Karpas-422 (cell line): Measurements from ENCODE around the gene SCN5A. TPM values are rescaled to one million over a fixed set of nuclear protein-coding genes. Genes with fewer than 3 reads are reported as not detected.
A peak's percentile ranks its signal among the peaks of the same experiment; 100 is the strongest.

ENCODE experiments used
- DNase-seq: peaks from one replicate; pipeline ENCODE4 v3.0.0-alpha.2; 2015
- H2AFZ ChIP-seq: fragments of 200-600 bp; sonication (generic); 2 replicates; pipeline ENCODE4 v1.6.1; 2014; ENCODE audit warnings: antibody characterized with exemption, low read length, mixed read lengths
- H3K27ac ChIP-seq: fragments of 200-600 bp; sonication (generic); 2 replicates; pipeline ENCODE4 v1.5.1; 2014; ENCODE audit warnings: mild to moderate bottlenecking, low read length, moderate library complexity
- H3K27me3 ChIP-seq: fragments of 200-600 bp; sonication (generic); 2 replicates; pipeline ENCODE4 v1.6.1; 2014; ENCODE audit warnings: low read length, mixed read lengths
- H3K36me3 ChIP-seq: fragments of 200-600 bp; sonication (generic); 2 replicates; pipeline ENCODE4 v1.6.1; 2014; ENCODE audit warnings: low read length, mixed read lengths; ENCODE audit not compliant: insufficient read depth
- H3K4me1 ChIP-seq: fragments of 200-600 bp; sonication (generic); 2 replicates; pipeline ENCODE4 v1.6.1; 2014; ENCODE audit warnings: mild to moderate bottlenecking, low read length, mixed read lengths
- H3K4me2 ChIP-seq: fragments of 200-600 bp; sonication (generic); 2 replicates; pipeline ENCODE4 v1.6.1; 2014; ENCODE audit warnings: low read length, low read depth, mild to moderate bottlenecking; ENCODE audit not compliant: poor library complexity, severe bottlenecking
- H3K4me3 ChIP-seq: fragments of 200-600 bp; sonication (generic); 2 replicates; pipeline ENCODE4 v1.5.1; 2014; ENCODE audit warnings: mild to moderate bottlenecking, antibody characterized with exemption, low read length, mixed read lengths
- H3K79me2 ChIP-seq: fragments of 200-600 bp; sonication (generic); 2 replicates; pipeline ENCODE4 v1.6.1; 2014; ENCODE audit warnings: mild to moderate bottlenecking, low read length, mixed read lengths
- H3K9ac ChIP-seq: fragments of 200-600 bp; sonication (generic); 2 replicates; pipeline ENCODE4 v1.6.0; 2014; ENCODE audit warnings: low read length
- H3K9me2 ChIP-seq: fragments of 200-600 bp; sonication (generic), shearing (Covaris generic); replicated peaks from 2 replicates; pipeline ENCODE4 v1.6.0; 2014; ENCODE audit warnings: mild to moderate bottlenecking, low read length, moderate library complexity; ENCODE audit not compliant: insufficient read depth
- H3K9me3 ChIP-seq: fragments of 300-700, 200-600 bp; sonication (generic); 2 replicates; pipeline ENCODE4 v1.6.1; 2014; ENCODE audit warnings: low read length, mixed read lengths
- H4K20me1 ChIP-seq: fragments of 200-600 bp; sonication (generic); 2 replicates; pipeline ENCODE4 v1.6.1; 2014; ENCODE audit warnings: mild to moderate bottlenecking, antibody characterized with exemption, low read length, low read depth; ENCODE audit not compliant: insufficient read depth
- total RNA-seq: library from RNA; depleted of rRNA; stranded (reverse); fragments of >200 nt; shearing (Covaris generic); gene quantifications from 2 replicates; pipeline ENCODE4 v1.2.3, GENCODE V29; 2014; ENCODE audit warnings: low replicate concordance

SCN5A gene
- total RNA-seq, 1 experiment from 2014 or later: not detected

DNA sequence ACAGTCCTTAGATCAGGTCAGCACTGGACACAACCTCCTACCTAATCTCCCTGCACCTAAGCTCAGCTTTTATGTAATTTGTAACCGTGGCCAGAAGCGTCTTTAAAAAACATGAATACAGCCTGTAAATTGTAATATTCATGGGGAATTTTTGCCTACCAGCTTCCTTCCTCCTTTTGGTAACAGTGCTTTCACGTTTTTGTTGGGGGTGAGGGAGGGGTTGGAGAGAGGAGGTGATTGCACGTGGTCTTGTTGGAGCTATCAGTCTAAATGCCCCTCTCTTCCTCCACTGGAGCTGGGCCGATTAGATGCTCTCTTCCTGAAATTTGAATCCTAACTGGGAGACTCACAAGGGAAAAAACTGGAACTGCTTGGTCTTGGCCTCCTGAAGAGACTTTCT lies 35.1 kb upstream of the SCN5A start:
- H3K4me2 ChIP-seq: no peak overlapping the region
- H3K27ac ChIP-seq: no peak overlapping the region
- no peaks in the 10 kb centered on the region for H3K9me2 ChIP-seq
- H3K9ac ChIP-seq: no peak overlapping the region
- no peaks in the 10 kb centered on the region for H3K79me2 ChIP-seq
- no peak overlapping the region for H2AFZ ChIP-seq
- no peaks in the 10 kb centered on the region for H3K9me3 ChIP-seq
- no peak for DNase-seq
- no peaks in the 10 kb centered on the region for H3K27me3 ChIP-seq
- no peaks in the 10 kb centered on the region for H3K36me3 ChIP-seq
- H4K20me1 ChIP-seq: no peaks in the 10 kb centered on the region
- no peaks in the 10 kb centered on the region for H3K4me1 ChIP-seq
- H3K4me3 ChIP-seq: no peak overlapping the region

- H3K4me1 ChIP-seq: no peaks in the 10 kb centered on the region
- H2AFZ ChIP-seq: no peak overlapping the region
- no peak overlapping the region for H3K9ac ChIP-seq
- H3K4me3 ChIP-seq: no peak overlapping the region
- DNase-seq: no peak
- no peak overlapping the region for H3K27ac ChIP-seq
- H3K4me2 ChIP-seq: no peak overlapping the region
- no peaks in the 10 kb centered on the region for H3K36me3 ChIP-seq
- H3K9me2 ChIP-seq: no peaks in the 10 kb centered on the region
- no peaks in the 10 kb centered on the region for H3K27me3 ChIP-seq
- H3K79me2 ChIP-seq: no peaks in the 10 kb centered on the region
- no peaks in the 10 kb centered on the region for H4K20me1 ChIP-seq
- no peaks in the 10 kb centered on the region for H3K9me3 ChIP-seq
Measured at GRCh38 chr3:38669668-38670067, 20.2 kb upstream of the SCN5A start.

DNA sequence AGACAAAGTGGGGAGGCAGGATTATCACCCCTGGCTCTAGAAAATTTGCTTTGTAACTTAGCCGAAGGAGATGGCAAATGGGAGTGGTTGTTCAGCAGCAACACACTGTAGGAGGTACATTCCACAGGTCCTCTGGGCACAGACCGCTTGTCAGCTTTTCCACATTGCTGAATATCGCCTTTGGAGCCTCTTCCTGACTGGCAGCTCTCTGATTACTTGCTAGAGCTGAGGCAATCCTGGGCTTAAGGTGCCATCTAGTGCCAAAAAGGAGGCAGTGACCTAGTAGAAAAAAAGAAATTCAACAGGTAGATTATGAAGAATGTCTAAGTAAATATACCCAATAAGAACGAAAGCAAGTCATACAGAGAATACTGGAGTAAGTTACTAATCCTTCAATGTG lies 13.1 kb upstream of the SCN5A start:
- H3K27me3 ChIP-seq: no peaks in the 10 kb centered on the region; the same call in 1 of the 2 replicates

DNA sequence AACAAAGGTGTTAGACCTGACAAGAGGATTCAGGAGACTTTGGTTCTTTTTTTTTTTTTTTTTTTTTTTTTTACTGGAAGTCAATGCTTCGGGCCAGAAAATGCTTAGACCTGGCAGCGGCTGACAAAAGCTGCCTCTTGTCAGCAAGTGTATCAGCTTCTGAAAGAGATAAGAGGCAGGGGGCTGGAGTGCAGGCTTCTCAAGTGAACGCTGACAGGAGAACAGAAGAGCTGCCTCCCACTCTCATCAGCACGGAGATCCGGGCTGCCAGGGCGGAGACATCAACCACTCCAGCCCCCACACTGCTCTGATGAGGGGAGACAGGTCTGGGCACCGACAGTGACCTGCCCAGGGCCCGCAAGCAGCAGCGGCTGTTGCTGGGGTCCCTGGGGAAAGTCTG lies 9.4 kb upstream of the SCN5A start:
- no peak for DNase-seq
- H3K9me3 ChIP-seq: peaks cover 9% of the 10 kb centered on the region; the same call in 1 of the 2 replicates
- no peak overlapping the region for H2AFZ ChIP-seq

More for the DNA sequence above, 13.1 kb upstream of the SCN5A start:
- Histone ChIP-seq H3K9ac (no peak overlapping the region), H4K20me1 (no peaks in the 10 kb centered on the region), H3K36me3 (no peaks in the 10 kb centered on the region), H3K9me3 (peaks cover 9% of the 10 kb centered on the region; the same call in 1 of the 2 replicates), H3K4me1 (no peaks in the 10 kb centered on the region), H3K4me3 (no peak overlapping the region), H2AFZ (no peak overlapping the region), H3K79me2 (no peaks in the 10 kb centered on the region), H3K4me2 (no peak overlapping the region), H3K9me2 (no peaks in the 10 kb centered on the region), H3K27ac (no peak overlapping the region)
- peak; percentile 71 for DNase-seq

DNA sequence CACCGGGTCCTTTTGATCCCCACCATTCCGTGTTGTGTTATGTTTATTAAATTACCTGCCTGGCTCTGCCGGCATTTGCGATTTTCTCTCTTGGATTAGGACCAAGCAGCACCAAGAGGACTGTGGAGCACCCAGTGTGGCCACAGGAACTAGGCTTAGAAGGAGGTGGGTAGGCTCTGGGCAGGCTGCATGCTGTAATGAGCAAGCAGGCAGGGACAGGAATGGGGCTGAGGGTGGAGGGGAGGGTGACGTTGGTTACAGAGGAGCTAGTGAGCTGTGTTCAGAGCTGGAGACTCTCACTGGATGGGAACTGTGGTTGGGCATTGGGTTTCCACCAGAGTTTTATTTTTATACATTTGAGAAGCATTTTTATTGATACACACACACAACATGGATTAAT lies 7.9 kb upstream of the SCN5A start:
- no peak overlapping the region for H2AFZ ChIP-seq
- no peaks in the 10 kb centered on the region for H3K79me2 ChIP-seq
- no peaks in the 10 kb centered on the region for H3K4me1 ChIP-seq
- H4K20me1 ChIP-seq: no peaks in the 10 kb centered on the region
- H3K9me3 ChIP-seq: no peaks in the 10 kb centered on the region
- no peak for DNase-seq
- H3K9ac ChIP-seq: no peak overlapping the region
- no peaks in the 10 kb centered on the region; the same call in 1 of the 2 replicates for H3K27me3 ChIP-seq
- no peaks in the 10 kb centered on the region for H3K9me2 ChIP-seq
- H3K27ac ChIP-seq: no peak overlapping the region
- H3K4me2 ChIP-seq: no peak overlapping the region
- no peak overlapping the region for H3K4me3 ChIP-seq
- H3K36me3 ChIP-seq: no peaks in the 10 kb centered on the region

More for the DNA sequence above, 9.4 kb upstream of the SCN5A start:
- no peaks in the 10 kb centered on the region for H3K36me3 ChIP-seq
- H3K27me3 ChIP-seq: no peaks in the 10 kb centered on the region; the same call in 1 of the 2 replicates
- H3K9me2 ChIP-seq: no peaks in the 10 kb centered on the region
- no peaks in the 10 kb centered on the region for H4K20me1 ChIP-seq
- H3K27ac ChIP-seq: no peak overlapping the region
- H3K9ac ChIP-seq: no peak overlapping the region
- H3K4me2 ChIP-seq: no peak overlapping the region
- H3K4me3 ChIP-seq: no peak overlapping the region
- no peaks in the 10 kb centered on the region for H3K79me2 ChIP-seq
- no peaks in the 10 kb centered on the region for H3K4me1 ChIP-seq

- H3K4me2 ChIP-seq: no peak overlapping the region
- H3K27me3 ChIP-seq: no peaks in the 10 kb centered on the region
- H2AFZ ChIP-seq: no peak overlapping the region
- H3K27ac ChIP-seq: no peak overlapping the region
- H3K9me2 ChIP-seq: no peaks in the 10 kb centered on the region
- H3K4me1 ChIP-seq: no peaks in the 10 kb centered on the region
- H3K9me3 ChIP-seq: no peaks in the 10 kb centered on the region
- H3K9ac ChIP-seq: no peak overlapping the region
- H3K36me3 ChIP-seq: no peaks in the 10 kb centered on the region
- peak; percentile 82 for DNase-seq
- H3K4me3 ChIP-seq: no peak overlapping the region
- H3K79me2 ChIP-seq: no peaks in the 10 kb centered on the region
- H4K20me1 ChIP-seq: no peaks in the 10 kb centered on the region
Measured at GRCh38 chr3:38655708-38656300, 6.3 kb upstream of the SCN5A start.

DNA sequence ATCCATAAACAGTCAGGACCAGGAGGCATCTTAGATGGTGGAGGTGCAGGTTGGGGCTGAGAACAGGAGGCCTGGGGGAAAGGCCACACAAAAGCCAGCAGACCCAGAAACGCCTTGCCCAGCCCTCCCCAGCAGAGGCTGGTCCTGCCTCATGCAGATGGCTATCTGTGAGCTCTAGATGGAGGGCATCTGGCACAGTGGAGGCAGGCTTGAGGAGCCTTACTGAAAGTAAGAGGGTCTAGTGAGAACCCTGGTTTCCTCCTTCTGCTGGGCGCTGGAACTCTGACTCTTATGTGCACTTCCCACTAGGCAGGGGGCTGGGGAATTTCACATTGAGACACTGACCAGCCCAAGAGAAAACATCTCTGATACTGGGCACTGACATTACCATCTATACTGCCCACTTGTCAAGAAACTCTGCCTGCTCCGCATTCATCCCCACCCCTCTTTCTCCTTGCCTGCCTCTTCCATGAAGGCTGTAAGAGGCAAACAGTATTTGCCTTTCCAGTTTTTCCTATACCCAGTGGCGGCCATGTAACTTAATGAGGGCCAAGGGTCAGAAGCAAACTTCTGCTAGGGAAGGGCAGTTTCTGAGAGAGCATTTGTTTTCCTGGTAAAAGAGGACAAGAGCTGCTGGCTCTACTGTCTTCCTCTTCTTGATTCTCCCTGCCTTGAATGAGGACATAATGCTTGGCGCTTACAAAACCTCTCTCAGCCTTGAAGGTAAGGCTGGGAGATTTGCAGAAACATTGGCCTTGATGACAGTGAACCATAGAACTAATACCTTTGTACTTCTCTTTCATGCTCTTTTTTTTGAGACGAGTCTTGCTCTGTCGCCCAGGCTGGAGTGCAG lies 4.4 kb upstream of the SCN5A start:
- Histone ChIP-seq H3K36me3 (no peaks in the 10 kb centered on the region), H3K27ac (no peak overlapping the region), H4K20me1 (no peaks in the 10 kb centered on the region), H3K79me2 (no peaks in the 10 kb centered on the region), H2AFZ (no peak overlapping the region), H3K4me3 (no peak overlapping the region), H3K9ac (no peak overlapping the region), H3K4me1 (peaks cover 2% of the 10 kb centered on the region; the same call in 1 of the 2 replicates), H3K9me2 (no peaks in the 10 kb centered on the region), H3K4me2 (no peak overlapping the region), H3K9me3 (no peaks in the 10 kb centered on the region), H3K27me3 (no peaks in the 10 kb centered on the region)
- DNase-seq: no peak

- no peak overlapping the region for H3K4me3 ChIP-seq
- no peak overlapping the region for H3K9ac ChIP-seq
- H3K9me3 ChIP-seq: no peaks in the 10 kb centered on the region
- H2AFZ ChIP-seq: no peak overlapping the region
- H3K36me3 ChIP-seq: no peaks in the 10 kb centered on the region
- no peak overlapping the region for H3K27ac ChIP-seq
- no peaks in the 10 kb centered on the region for H3K27me3 ChIP-seq
- H3K9me2 ChIP-seq: no peaks in the 10 kb centered on the region
- H3K4me1 ChIP-seq: peaks cover 2% of the 10 kb centered on the region; the same call in 1 of the 2 replicates
- no peaks in the 10 kb centered on the region for H4K20me1 ChIP-seq
- H3K79me2 ChIP-seq: no peaks in the 10 kb centered on the region
- DNase-seq: no peak
- H3K4me2 ChIP-seq: no peak overlapping the region
Measured at GRCh38 chr3:38652934-38653333, 3.4 kb upstream of the SCN5A start.
